GM12801 (cell line): ENCODE results near the gene LRTM1.

ENCODE experiments used
- TF ChIP-seq, protein P1 (sequence below): IDR thresholded peaks from one replicate; pipeline ENCODE4 v1.5.1; 2011; ENCODE audit warnings: control low read depth; ENCODE audit not compliant: insufficient read length; ENCODE audit errors: extremely low read depth

LRTM1 gene

DNA sequence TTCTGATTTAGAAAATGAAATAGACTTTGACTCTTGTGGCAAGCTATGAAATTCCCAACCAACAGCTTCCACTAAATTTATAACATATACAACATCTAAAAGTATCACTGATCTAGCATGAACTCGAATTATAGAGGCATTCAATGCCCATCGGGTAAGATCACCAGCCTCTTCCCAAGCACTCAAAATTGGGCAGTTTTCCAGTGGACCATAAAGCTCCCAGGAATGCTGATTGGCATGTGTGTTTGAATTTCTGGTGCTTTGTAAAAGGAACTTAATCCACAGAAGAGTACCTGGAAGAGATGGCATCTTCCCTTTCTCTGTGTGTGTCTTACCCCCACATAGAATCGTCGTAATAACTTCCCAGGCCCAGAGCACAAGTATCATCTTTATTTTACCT is 10.0 kb downstream of the LRTM1 start:
- TF ChIP-seq, protein P1, sequence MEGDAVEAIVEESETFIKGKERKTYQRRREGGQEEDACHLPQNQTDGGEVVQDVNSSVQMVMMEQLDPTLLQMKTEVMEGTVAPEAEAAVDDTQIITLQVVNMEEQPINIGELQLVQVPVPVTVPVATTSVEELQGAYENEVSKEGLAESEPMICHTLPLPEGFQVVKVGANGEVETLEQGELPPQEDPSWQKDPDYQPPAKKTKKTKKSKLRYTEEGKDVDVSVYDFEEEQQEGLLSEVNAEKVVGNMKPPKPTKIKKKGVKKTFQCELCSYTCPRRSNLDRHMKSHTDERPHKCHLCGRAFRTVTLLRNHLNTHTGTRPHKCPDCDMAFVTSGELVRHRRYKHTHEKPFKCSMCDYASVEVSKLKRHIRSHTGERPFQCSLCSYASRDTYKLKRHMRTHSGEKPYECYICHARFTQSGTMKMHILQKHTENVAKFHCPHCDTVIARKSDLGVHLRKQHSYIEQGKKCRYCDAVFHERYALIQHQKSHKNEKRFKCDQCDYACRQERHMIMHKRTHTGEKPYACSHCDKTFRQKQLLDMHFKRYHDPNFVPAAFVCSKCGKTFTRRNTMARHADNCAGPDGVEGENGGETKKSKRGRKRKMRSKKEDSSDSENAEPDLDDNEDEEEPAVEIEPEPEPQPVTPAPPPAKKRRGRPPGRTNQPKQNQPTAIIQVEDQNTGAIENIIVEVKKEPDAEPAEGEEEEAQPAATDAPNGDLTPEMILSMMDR = no peak

DNA sequence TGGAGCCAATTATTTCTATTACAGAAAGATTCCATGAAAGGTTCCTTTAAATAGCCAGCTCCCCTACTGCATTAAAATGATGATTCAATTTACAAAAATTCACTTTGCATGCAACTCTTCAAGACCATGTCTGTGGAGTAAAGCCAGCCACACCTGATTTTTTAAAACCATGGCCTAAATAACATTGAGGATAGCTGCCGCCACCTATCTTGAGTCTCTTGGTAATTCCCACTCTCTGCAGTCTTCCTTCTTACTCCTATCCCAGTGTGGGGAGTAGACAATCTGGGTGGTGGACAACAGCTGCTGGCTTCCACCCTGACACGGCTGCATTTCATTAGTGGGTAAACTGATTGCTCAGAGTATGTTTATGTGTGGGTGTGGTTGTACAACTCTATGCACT is 10.7 kb downstream of the LRTM1 start:
- TF ChIP-seq, protein P1 = no peak

DNA sequence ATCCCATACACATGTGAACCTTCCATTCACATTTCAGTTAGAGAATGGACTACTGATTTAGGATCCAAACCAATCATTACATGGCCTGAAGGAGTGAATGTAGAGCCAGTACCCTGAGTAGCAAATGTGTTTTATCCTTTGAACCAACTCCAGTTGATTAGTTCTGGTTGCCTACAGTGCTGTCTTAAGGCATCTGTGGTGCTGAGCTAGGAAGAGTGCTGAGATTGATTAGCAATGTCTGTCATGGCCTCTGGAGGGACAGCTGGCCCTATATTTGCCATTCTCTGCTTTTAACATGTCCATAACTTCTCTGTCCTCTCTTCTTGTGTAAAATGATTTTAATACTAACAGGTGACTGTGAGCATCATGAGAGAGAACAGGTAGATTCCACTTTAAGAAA is 11.1 kb downstream of the LRTM1 start:
- TF ChIP-seq, protein P1 = no peak

DNA sequence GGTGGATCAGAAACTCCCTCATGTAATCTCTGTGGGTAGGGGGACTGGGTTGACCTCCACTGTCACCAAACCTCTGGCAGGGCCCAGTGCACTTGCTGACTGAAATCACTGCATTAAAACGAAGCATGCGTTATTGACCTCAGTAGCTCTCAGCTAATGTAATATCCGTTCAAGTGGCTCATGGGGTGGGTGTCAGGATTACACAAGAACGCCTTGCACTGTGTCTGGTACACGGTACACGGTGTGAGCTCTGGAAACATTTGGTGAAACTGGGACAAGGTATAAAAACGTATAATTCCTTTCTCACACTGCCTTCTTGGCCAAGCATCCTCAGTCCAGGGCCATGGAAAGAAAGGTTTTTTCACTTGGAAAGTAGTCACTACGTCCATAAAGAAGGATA is 11.9 kb downstream of the LRTM1 start:
- TF ChIP-seq, protein P1 = no peak

DNA sequence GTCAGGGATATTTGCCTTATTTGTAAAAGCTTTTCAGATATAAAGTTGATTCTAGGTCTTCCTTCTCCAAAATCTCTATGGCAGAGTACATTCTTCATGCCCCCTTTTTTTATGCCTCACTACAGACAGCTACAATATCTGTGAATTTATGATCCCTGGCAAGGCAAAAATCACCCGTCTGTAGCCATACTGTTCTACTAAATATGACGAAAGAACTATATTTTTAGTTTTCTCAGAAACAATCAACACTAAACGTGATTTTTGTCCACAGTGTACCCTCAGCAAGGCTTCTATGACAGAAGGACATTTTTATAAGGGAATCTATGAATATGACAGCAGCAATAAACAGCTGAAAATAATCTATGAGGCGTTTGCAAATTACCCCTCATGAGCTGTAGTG is 12.7 kb downstream of the LRTM1 start:
- TF ChIP-seq, protein P1 = no peak

DNA sequence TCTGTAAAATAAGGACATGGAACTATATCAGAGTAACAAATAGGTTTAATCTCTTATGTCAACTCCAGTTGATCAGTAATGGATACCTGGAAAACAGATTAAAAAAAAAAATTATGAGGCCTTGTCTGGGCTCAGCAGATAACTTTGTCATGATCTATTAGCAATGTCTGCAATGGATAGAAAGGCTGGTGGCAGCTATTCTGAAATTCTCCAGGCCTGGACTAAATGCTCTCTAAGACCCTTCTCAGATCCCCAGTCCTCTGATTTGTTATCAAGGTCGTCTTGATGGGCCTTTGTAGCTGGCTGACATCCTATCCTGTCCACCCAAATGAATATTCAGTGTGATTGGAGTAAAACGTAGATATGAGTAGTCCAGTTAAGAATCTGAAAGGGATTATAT is 13.7 kb downstream of the LRTM1 start:
- TF ChIP-seq, protein P1 = no peak

DNA sequence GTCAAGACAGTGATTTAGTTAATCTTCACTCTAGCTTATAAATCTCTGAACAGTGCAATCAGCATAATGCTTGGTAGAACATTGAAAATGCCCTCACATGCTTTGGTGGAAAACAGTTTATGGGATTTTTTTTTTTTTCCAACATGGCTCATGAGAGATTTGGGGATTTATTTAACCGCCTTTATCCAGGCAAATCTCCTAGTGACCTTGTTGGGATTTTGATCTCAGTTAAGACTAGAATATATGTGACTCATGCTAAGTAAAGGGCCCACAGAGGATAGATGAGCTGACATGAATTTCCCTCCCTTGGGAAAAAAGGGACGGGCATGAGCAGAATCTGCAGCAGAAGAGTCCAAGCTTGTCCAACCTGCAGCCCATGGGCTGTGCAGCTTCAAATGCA is 18.7 kb downstream of the LRTM1 start:
- TF ChIP-seq, protein P1 = no peak

DNA sequence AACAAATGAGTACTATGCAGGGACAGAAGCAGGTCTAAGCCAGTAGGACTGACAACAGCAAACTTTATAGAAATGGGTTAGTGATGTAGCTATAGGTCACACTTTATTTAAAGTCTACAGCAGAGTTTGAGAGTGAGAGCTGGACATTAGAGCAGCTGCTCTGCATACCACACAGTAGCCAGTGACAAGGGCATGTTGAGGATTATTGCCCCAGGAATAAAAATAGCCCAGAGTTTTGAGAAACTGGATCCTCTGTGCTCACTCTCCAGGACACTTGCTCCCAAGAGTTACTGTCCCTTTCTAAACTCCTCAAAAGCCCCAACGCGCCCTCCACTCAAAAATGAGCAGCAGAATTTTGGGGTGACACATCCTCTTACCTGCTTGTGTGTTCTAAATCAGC is 21.1 kb downstream of the LRTM1 start:
- TF ChIP-seq, protein P1 = no peak
